Testis (tissue), 3 donors: ENCODE measurements around the gene STX16. TPM values are rescaled to one million over a fixed set of nuclear protein-coding genes. Genes with fewer than 3 reads are reported as not detected.

Source experiments
- DNase-seq: peaks from one replicate; pipeline ENCODE4 v3.0.0-alpha.2; 2019
- H3K27ac ChIP-seq, 2 donors: fragments of 200-600 bp; sonication (generic); one replicate each; pipeline ENCODE4 v1.5.1; 2019
- H3K27me3 ChIP-seq: fragments of 200-600 bp; sonication (generic); one replicate; pipeline ENCODE4 v1.5.1; 2019
- H3K36me3 ChIP-seq: fragments of 200-600 bp; sonication (generic); one replicate; pipeline ENCODE4 v1.5.1; 2017; ENCODE audit warnings: low read depth; ENCODE audit errors: missing control alignments
- H3K4me1 ChIP-seq: fragments of 200-600 bp; sonication (generic); one replicate; pipeline ENCODE4 v1.5.1; 2019
- H3K4me3 ChIP-seq, 2 donors: fragments of 200-600 bp; sonication (generic); one replicate each; pipeline ENCODE4 v1.5.1; 2017 to 2019
- H3K9me3 ChIP-seq: fragments of 200-600 bp; sonication (generic); one replicate; pipeline ENCODE4 v1.5.1; 2017
- POLR2A ChIP-seq: fragments of 450-650 bp; IDR thresholded peaks from one replicate; pipeline ENCODE4 v1.6.1; 2017; ENCODE audit warnings: antibody characterized with exemption, mild to moderate bottlenecking, moderate library complexity
- WGBS, 2 donors: methylation state at CpG; one replicate each; pipeline ENCODE4 v1.1.5; 2018; 5-methylcytosine and 5-hydroxymethylcytosine counted together
- intact Hi-C: fragments of 100-400 bp; cut with DNase I; formaldehyde crosslinking; loops from one replicate; pipeline ENCODE4 v1.15.1; 2023; ENCODE audit warnings: low total_unique reads
- polyA plus RNA-seq: library from polyadenylated mRNA; stranded (reverse); fragments of 350-450 nt; fragmentation: Illumina TruSeq; extraction: RNeasy Lipid Tissue Mini Kit (QIAGEN cat#74804); gene quantifications from one replicate; pipeline ENCODE4 v1.2.3, GENCODE V29; 2014; ENCODE audit warnings: low read depth, low replicate concordance; ENCODE audit not compliant: insufficient read depth
- total RNA-seq, 2 donors: library from RNA; depleted of rRNA; stranded (reverse); fragments of >200 nt; gene quantifications; one replicate each; pipeline ENCODE4 v1.2.3, GENCODE V29; 2016
- TF ChIP-seq, protein P1 (sequence below), 3 experiments: fragments of 450-650 bp in 2 of 3; fragments of 200-600 bp in 1 of 3; sonication (generic) in 1 of 3; IDR thresholded peaks; one replicate each; pipeline ENCODE4 v1.5.1; 2016 to 2019; ENCODE audit warnings: antibody characterized with exemption in 3 of 3, mild to moderate bottlenecking in 2 of 3, moderate library complexity in 1 of 3

STX16 gene
- total and polyA plus RNA-seq, 3 donors from 2014 or later: 79.3 to 124 (median 107) TPM

DNA sequence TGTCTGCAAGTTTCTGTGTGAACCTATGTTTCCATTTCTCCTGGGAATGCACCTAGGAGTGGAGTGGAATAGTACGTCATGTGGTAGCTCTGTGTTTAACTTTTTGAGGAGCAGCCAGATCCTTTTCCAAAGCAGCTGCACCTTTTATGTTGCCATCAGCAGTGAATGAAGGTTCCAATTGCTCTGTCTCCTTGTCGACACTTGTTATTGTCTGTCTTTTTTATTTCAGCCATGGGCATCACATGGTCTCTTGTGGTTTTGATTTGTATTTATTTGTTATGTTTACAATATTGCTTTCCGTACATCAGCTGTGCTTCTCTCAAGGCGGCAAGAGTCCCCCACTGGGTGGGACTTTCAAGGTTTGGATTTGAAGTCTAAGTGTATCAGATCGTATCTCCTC, 33.9 kb upstream of the STX16 start:
- Histone ChIP-seq H3K36me3 (no peaks in the 10 kb centered on the region), H3K4me3 (no peak overlapping the region), H3K27ac (no peak overlapping the region), H3K9me3 (no peaks in the 10 kb centered on the region), H3K27me3 (no peaks in the 10 kb centered on the region), H3K4me1 (peaks cover 8% of the 10 kb centered on the region)
- DNase-seq: no peak
- WGBS, 2 donors: 93 to 99% methylated on average over 5 of the region's 5 CpGs
- TF ChIP-seq POLR2A: no peak
- TF ChIP-seq, protein P1, sequence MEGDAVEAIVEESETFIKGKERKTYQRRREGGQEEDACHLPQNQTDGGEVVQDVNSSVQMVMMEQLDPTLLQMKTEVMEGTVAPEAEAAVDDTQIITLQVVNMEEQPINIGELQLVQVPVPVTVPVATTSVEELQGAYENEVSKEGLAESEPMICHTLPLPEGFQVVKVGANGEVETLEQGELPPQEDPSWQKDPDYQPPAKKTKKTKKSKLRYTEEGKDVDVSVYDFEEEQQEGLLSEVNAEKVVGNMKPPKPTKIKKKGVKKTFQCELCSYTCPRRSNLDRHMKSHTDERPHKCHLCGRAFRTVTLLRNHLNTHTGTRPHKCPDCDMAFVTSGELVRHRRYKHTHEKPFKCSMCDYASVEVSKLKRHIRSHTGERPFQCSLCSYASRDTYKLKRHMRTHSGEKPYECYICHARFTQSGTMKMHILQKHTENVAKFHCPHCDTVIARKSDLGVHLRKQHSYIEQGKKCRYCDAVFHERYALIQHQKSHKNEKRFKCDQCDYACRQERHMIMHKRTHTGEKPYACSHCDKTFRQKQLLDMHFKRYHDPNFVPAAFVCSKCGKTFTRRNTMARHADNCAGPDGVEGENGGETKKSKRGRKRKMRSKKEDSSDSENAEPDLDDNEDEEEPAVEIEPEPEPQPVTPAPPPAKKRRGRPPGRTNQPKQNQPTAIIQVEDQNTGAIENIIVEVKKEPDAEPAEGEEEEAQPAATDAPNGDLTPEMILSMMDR (IDR thresholded peaks at IDR 0.05): no peak
- intact Hi-C loops: no loop called here

- Histone ChIP-seq H3K27ac (no peak overlapping the region), H3K27me3 (no peaks in the 10 kb centered on the region), H3K4me1 (no peaks in the 10 kb centered on the region), H3K36me3 (no peaks in the 10 kb centered on the region), H3K4me3 (no peak overlapping the region), H3K9me3 (no peaks in the 10 kb centered on the region)
- no peak for TF ChIP-seq POLR2A
- TF ChIP-seq, protein P1 (IDR thresholded peaks at IDR 0.05): no peak
- DNase-seq: no peak
- intact Hi-C loops: no loop called here
- 78 to 88% methylated on average over 11 to 12 of the region's 12 CpGs for WGBS, 2 donors
Observed at GRCh38 chr20:58618351-58619076, 32.6 kb upstream of the STX16 start.

DNA sequence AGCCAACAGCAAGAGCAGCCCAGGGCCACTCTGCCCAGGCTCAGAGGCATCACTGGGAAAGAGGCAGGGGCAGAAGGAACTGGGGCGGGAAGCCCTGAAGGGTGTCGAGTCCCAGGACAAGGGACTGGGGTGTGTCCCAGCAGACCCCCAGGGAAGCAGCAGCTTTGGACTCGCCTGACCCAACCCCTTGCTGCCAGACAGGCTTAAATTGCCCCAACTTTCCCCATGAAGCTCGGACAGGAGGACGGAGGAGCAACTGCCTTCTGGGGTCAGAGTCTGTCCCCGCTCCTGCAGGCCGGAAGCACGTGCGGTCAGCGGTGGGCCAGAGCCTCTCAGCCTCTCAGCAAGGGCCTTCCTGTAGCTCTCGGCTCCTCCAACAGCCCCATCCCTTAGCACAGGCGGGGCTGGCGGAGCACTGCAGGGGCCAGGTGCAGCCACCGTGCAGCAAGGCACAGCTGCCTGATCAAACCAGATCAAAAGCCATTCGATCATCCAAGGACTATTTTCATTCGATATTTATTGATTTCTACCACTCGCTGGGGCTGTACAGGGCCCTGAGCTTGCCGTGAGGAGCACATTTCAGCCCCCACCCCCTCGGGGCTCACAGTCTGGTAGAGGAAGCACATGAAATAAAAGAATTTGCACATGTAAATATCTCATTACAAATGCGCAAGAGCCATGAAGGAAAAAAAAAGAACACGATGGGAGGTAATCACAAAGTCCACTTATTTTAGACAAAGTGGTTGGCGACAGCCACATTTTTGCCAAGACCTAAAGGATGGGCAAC, 31.8 kb upstream of the STX16 start:
- Histone ChIP-seq H3K27ac (no peak overlapping the region), H3K4me1 (no peaks in the 10 kb centered on the region), H3K27me3 (no peaks in the 10 kb centered on the region), H3K4me3 (no peak overlapping the region), H3K9me3 (no peaks in the 10 kb centered on the region), H3K36me3 (no peaks in the 10 kb centered on the region)
- TF ChIP-seq POLR2A: no peak
- TF ChIP-seq, protein P1 (IDR thresholded peaks at IDR 0.05): no peak
- 86 to 89% methylated on average over 20 of the region's 22 CpGs for WGBS, 2 donors
- DNase-seq: no peak
- intact Hi-C loops: no loop called here

DNA sequence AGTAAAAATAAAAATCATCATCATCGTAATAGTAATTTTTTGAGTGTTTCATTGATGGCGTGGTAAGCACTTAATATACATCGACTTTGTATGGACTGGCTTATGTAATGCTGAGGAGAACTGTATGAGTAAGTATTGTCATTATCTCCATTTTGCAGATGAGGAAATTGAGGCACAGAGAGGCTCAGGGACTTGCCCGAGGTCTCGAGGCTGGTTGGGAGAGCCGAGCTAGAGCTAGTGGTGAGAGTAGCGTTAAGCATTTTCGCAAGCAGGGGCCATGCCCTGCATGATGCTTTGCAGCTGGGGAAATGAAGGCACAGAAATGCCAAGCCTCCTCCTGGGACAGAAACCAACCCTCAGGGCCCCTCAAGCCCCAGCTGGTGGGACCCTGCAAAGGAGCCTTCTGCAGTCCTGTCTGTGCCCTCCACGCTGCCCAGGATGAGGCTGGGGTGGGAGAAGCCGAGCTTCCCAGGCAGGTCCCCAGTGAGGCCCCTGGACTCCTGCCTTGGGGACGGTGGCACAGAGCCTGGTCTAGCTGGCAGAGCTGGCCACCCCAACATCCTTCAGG, 31.1 kb upstream of the STX16 start:
- 88 to 93% methylated on average over 9 to 11 of the region's 11 CpGs for WGBS, 2 donors
- Histone ChIP-seq H3K27me3 (no peaks in the 10 kb centered on the region), H3K36me3 (no peaks in the 10 kb centered on the region), H3K4me1 (no peaks in the 10 kb centered on the region), H3K9me3 (no peaks in the 10 kb centered on the region), H3K27ac (no peak overlapping the region), H3K4me3 (no peak overlapping the region)
- no peak for DNase-seq
- TF ChIP-seq POLR2A: no peak
- TF ChIP-seq, protein P1 (IDR thresholded peaks at IDR 0.05): no peak
- intact Hi-C loops: no loop called here
